Stimulated activated naive CD4-positive, alpha-beta T cell treated with Interleukin-2 at 50 U/mL for 16 hours (primary cell): ENCODE results near the gene ENOX1.
"Not testable (repeated sequence)": the region's sequence is repeated elsewhere in the genome, so short reads cannot be mapped to it uniquely, and the experiment has no call there.

Experiments
- DNase-seq: peaks from one replicate; lab custom pipeline; 2025; lab: John Stamatoyannopoulos, UW

ENOX1 gene

DNA sequence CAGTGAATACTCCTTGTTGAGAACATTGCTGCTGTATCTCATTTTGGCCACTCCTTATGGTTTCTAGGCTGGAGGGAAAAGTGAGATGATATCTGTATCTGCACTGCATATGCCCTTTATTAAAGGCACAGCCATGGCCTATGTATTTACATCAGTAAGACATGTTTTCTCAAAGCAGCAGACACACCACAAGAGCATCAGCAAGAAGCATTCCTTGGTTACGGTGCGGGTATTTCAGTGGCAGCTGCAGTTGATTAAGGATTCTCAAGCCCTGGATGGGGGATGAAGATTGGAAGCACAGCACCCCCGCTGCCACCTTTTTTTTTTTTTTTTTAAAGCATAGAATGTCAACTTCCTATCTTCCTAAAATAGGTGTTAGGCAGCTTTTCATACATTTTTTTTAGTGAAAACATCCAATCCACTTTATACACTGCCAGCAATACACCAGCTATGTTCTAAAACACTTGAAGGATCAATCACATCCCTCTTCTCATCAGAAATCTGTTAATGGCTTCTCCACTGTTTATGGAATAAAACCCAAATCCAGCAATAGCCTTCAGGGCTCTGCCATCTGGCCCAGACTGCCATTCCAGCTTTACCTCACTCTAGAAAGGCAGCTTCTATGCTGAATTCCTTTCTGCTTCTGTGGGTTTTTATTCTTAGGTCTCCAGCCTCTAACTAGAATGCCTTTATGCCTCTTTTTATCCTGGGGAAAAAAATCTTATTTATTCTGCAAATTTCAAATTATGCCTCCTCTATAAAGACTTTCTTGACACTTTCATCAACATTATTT, 432.4 kb downstream of the ENOX1 start:
- DNase-seq = no peak

DNA sequence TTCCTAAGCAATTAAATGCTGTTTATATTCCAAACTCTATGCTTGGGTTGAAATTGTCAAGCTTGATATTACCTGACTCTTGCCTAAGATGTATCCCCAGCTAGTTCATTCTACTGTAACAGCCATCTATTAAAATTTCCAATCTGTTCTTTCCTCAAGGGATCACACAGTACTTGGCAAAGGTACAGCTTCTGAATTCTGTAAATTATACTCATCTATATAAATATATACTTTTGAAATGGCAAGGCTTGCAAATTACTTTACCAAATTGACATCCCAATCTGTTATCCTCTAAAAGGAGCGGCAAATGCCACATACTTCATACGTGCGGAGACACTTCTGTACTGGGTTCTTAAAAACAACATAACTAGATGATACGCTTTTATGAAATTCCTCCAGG, 433.1 kb downstream of the ENOX1 start:
- no peak for DNase-seq

DNA sequence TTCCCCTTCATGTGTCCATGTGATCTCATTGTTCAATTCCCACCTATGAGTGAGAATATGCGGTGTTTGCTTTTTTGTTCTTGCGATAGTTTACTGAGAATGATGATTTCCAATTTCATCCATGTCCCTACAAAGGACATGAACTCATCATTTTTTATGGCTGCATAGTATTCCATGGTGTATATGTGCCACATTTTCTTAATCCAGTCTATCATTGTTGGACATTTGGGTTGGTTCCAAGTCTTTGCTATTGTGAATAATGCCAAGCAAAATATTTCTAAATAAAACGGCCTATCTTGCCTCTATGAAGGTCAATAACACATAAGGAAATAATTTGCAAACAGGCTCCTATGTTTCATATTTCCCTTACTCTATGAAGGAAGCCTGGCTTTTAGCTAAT, 435.2 kb downstream of the ENOX1 start:
- DNase-seq = not testable (repeated sequence)

DNA sequence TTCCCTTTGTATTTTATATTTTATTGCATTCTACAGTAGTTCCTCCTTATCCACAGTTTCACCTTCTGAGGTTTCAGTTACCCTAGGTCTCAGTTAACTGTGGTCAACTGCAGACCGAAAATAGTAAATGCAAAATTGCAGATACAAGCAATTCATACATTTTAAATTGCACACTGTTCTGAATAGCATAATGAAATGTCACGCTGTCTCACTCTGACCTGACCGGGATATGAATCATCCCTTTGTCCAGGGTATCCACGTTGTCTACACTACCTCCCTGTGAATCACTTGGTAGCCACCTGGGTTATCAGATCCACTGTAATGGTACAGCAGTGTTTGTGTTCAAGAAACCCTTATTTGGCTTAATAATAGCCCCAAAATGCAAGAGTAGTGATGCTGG, 438.4 kb downstream of the ENOX1 start:
- DNase-seq = no peak

DNA sequence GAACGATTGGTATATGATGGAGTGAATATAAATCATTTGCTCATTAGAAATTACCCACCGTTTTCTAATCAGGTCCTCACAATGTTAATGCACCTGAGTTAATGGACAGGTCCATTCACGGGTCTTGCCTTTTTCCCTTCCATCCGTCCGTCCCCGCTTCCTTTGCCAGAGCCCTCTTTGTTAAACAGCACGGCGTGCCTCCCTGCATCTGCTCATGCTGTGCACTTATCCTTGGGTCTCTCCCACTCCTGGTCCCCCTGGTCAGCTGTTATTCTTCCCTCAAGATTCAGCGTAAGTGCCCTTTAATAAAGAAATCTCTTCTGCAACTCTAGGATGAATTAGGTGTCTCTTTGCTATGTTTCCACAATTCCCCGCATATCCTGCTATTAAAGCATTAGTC, 438.9 kb downstream of the ENOX1 start:
- DNase-seq = no peak

DNA sequence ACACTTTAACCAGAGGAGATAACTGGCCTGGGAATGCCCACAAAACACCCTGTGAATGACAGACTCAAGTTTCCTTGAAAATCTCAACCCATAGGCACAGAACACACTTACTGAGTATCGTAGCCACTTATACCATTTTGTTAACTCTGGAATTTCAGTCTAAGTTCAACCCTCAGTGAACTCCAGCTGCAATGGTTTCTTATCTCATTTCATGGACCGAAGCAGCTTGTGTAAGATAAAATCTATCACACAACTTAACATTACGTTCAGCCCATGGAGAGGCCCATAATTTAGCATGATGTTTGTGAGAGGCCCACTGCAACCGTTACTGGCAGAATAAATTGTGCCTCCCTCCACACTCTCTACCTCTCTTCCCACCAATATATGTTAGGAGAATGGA, 440.3 kb downstream of the ENOX1 start:
- DNase-seq = no peak

DNA sequence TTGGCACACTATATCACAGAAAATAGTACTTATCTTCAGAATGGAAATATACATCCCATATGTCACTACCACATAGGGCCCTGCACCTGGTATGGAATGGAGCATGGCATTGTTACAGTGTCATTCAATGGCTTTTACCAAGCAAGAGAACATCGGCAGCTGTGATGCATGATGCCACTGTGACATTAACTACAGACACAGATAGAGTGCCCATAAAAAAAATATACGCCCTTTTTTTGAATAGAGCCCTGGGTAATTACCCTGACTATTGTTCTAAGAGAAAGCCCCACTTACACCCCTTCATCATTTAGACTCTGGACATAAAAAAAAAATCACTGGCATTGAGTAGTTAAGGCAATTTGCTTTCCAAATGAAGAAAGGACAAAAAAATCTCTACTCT, 443.1 kb downstream of the ENOX1 start:
- DNase-seq = no peak

DNA sequence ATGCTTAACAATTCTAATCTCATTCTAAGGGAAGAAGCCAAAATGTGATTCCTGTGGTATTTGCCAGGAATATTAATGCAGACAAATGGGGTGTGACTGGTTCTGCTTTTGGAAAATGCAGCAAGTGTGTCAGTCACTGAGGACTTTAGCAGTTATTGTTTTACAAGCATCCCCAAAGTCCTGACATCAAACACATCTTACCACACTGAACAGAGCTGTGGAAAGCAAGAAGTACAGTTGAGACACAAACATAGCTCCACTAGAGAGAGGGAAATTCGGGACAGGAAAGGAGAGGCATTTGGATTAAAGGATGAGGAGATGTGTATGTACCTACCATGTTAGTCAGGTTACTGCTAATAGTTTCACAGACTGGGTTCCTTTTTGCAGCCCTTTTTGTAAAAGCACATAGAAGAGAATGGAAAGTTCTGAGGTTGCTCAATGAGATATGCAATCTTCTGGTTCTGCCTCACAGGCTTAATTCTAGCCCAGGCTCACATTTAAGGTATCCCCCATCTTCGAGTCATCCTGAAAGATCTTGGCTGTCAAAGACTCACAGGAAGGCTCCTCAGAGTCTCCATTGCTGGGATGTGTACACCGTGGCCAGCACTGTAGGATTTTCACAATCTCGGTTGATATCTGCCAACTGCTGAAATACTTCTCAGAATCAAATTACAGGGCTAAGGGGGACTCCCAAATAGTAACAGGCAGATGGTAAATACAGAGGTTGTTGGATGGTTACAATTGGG, 446.8 kb downstream of the ENOX1 start:
- DNase-seq = no peak

DNA sequence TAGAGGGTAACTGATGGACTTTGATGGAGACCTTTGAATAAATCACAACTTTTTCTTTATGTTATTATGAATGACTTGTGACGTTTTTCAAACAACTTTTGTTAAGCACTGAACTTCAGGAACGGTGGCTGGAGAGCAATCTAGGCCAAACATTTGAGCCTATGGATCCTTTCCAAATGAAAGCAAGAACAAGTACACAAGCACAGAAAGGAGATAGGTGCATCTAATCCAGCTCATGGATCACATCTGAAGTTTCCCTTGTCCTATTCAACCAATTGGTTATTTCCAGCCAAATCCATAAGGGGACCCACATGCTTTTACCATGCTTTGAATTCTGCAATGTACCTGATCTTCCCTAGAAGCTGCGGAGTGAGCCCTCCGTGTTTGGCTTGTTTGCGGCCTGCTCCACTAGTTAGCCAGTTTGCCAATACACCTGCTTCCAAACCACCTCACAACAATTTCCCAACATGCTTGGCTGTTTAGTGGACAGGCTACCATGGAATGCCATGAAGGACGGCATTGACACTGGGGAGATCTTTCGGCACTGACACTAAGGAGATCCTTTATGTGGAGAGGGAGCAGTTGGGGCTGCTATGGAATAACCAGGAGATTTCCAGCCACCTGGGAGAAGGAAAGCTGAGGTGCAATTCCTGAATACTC, 447.5 kb downstream of the ENOX1 start:
- no peak for DNase-seq

DNA sequence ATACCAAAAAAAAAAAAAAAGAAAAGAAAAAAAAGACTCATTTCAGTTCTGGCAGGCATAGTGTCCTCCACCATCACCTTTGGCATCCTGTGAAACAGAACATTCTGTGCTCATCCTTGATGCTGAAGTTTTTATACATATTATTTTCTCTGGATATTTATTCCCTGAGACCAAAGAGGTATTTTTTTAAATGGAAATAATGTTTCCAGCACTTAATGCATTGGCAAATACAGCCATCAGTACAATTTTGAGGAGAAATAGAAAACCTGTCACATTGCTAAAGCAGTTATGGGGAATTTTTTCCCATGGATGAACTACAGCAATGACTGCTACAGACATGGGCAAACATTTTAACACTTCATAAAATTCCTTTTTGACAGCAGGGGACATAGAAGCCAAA, 451.0 kb downstream of the ENOX1 start:
- DNase-seq = no peak

DNA sequence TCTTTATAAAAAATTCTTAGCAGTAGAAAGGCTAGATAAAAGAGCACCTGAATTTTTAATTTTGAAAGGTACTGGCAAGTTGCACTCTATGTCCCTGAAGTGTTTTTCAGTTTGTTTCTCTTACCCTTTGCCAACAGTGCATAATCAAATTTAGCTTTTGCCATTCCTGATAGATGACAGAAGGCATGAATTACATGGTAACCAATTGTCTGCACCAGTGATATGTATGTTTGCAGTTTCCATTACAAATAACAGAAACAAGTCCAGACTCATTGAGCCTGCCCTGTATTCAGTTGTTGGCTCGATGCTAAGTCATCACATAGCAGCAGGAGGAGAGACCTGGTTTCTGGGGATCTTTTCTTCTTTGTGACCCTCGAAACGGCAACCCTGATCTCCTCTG, 453.6 kb downstream of the ENOX1 start:
- no peak for DNase-seq

DNA sequence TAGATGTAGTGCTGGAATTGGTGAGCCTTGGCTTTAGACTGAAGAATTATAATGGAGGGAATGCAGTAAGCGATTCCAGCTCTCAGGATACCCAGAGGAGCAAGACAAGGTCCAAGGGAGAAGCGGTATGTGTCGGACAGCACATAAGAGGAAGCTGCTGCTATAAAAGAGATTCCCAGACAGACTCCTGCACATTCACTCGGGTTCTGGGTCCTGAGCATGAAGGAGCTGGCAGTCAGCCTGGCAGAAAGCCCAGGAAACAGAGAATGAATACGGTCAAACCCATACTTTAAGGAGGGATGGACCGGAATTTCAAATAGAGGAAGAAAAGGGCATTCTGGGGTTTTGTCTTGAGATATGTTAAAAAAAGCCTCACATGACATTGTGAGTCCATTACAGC, 455.1 kb downstream of the ENOX1 start:
- no peak for DNase-seq

DNA sequence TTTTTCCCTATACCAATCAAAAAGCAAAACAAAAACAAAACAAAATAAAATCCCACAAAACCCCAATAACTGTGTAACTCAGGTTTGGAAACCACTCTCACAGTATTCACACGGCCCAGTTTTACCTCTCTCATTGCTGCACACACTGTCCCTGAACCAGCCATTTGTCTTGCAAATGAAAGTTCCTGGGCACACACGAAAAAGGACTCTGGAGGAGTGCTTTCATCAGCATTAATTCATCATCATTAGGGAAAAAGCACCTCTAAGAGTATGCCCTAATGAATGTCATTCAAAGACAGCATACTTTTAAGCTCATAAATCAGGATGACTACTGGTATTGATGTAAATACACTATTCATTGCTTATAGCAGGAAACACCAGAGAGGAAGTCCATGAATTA, 457.1 kb downstream of the ENOX1 start:
- DNase-seq = no peak

DNA sequence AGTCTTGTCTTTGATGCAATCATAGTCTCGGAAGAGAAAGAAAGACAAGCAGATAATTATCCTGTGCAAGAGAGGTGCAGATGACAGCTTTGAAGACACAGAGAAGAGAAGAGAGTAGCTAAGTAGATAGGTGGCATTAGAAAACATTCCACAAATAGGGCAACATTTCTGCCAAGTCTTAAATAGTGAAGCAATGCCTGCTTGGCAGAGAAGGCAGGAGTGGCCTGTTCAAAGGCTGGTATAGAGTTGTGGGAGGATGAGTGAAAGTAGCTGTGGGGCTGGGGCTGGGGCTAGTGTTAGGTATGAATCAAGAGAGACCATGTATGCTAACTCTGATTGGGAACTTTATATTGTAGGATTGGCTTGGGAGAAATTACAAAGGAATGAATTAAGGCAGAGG, 457.9 kb downstream of the ENOX1 start:
- DNase-seq = no peak

DNA sequence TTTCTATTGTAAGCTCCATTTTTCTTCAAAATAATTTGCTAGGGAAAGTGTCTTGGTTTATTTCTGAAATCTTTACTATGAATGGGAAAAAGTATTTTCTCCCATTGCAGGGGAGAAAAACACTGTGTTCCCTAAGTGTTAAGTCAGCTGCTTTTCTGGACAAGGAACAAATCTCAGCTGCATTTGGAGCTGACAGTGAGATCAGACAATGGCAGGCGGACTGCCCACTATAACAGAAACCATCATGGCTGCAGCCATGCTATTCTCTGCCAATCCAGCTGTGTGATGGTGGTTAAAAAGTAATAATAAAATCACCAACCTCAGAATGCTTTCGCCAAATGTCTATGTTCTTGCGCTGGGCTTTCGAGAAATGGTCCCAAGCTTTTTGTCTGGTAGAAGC, 460.7 kb downstream of the ENOX1 start:
- DNase-seq = no peak

DNA sequence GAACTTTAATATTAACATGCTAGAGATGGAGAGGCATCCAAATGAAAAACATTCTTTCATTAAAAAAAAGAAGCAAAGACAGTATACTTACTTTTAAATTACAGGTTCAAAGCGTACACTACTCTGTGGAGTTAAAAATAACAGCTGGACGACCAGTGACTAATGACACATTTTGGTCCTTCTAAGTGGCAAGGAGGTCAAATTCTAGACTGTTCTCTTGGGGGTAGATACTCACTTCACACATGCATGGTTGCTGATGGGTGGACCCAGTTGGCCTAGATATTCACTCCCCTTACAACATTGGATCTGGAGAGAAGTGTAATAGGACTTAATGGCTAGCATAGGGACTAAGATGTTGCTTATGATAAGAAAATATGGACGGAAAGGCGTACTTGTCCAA, 461.1 kb downstream of the ENOX1 start:
- DNase-seq = no peak

DNA sequence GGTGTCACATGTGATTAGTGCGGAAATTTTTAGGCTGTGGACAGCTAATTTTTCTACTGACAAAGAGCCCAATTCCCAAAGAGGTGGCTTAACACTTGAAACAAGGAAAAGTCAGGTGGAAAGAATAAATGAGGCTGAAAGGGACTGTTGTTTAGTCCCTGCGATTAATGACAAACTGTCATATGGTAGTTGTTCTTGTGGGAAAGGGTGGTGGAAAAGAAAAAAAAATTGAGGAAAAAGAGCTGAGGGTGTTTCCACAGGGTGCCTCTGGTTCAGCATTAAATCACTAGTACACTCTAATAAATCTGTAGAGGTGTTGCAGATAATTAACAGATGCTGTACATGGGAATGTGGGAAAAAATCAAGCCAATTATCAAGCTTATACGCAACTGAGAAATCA, 462.6 kb downstream of the ENOX1 start:
- no peak for DNase-seq

DNA sequence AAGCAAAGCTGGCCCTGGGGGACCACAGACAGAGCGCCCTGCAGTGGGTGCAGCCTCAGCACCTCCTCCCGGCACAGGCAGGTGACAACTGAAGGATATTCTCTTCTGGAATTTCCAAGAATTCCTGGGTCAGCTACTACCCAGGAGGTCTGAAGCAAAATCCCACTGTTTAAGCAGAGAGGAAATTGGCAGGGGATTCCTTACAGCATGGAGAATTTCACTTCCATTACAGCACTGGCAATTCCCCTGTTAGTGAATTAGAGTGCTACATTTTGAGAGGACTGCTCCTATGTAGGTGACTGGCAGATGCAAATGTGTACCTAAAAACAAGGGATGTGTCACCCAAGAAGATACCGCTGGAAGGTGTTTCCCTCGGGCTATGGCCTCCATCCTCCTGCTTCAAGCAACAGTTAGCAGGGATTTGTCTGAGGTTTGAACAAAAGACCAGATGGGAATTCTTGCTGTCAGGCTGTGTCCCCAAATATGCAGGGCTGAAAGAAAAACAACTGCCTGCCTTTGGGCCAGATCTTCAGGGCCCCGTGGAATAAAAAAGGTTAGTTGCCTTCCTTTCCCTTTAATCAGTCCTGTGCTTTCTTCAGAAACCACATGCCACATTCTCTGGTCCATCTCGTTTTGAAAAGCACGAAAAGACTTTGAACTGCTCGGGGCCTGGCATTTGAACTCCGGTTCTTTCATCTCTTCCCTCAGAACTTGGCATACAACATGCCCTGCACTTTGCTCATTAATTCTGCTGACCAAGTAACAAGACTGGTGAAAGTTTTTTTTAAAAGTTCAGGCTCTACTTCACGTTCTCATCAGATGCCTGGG, 466.9 kb downstream of the ENOX1 start:
- no peak for DNase-seq

DNA sequence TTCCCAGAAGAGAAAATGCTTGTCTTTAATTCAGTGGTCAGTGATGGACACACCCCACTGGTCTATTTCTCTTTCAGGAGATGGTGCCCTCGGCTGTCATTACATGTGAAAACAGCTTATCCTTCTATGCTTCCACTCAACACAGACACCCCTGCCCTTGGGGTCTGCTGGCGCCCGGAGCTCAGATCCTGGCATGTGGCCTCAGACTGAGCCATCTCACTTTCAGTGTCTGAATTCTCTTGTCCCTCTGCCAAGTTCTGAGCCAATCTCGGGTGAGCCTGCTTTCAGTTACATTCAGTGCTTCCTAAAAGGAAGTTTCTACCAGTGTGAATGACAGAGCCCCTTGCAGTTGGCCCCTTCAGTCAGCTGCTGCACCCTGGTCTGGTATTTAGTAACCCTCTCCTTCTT, 469.8 kb downstream of the ENOX1 start:
- no peak for DNase-seq

DNA sequence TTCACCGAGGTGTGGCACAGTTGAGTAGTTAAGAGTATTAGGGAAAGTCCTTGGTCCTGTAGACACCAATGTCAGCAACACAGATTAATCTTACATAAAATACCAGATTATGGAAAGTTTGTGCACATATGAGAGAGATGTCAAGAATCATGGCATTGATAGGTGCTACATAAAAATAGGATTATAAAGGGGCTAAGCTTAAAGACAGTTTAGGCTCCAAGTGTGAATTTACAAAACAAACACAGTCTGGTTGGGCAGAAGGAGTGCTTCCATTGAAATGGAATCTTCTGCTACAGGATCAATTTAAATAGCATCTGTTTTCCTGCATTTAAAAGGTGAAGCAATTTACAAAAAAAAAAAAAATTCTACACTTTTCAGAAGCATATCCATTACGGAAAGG, 470.5 kb downstream of the ENOX1 start:
- DNase-seq = no peak

DNA sequence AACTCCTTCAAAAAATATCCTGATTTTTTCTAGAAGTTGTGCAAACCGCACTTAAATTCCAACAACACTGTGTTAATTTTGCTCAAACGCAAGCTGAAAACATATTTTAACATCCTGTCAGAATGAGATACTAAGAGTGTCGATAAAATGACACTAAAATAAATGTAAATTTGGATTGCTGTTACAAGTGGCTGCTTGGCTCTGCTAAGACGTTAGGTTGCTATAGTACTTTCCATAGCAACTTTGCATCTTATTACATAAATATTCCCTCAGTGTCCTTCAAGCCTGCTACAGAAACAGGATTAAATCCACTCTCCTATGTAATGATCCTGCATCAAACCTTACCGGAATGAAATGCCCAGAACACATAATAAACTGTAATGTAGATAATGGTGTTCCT, 471.2 kb downstream of the ENOX1 start:
- no peak for DNase-seq

DNA sequence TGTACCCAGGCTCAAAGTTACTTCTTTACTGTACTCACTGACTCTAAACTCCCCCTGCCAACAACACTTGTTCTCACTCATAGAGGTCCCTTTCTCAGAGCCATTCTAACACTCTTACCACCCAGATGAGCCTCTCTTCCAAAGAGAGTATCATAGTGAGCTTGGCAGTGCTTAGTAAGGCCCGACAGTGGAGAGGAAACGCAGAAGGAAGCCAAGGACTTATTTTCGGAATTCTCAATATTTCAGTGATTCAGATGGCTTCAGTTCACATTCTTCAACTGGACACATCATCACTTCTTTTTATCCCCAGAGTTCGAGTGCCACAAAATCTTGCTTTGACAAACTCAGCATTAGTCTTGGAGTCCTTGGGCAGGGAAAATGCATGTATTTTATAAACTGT, 477.5 kb downstream of the ENOX1 start:
- DNase-seq = no peak
